ENCODE measurements around the gene HBM.
"Not testable (repeated sequence)": the region's sequence is repeated elsewhere in the genome, so short reads cannot be mapped to it uniquely, and the experiment has no call there.

Gene HBM

DNA sequence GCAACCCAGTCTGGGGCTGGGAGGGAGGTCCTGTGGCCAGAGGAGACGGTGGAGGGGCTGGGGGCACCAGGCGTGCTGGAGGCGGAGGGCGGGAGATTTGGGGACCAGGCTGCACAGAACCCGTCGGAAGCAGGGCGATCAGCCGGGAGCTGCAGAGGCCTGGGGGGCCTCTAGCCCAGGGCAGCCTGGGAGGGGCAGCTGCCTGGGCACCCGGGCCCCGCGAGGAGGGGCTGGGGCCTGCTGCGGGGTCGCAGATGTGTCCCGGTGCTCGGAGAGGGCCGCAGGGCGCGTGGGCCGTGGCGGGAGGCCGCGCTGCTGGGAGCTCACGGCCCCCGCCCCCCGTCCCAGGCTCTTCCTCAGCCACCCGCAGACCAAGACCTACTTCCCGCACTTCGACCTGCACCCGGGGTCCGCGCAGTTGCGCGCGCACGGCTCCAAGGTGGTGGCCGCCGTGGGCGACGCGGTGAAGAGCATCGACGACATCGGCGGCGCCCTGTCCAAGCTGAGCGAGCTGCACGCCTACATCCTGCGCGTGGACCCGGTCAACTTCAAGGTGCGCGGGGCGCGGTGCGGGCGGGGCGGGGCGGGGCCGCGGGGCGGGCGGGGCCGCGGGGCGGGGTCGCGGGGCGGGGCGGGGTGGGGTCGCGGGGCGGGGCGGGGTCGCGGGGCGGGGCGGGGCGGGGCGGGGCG, 1.5 kb upstream of the HBM start:
- not testable (repeated sequence) for H3K36me3 ChIP-seq (ENCODE audit: insufficient read depth); H3K27ac ChIP-seq; H2AFZ ChIP-seq (ENCODE audit: low read depth); H3K4me1 ChIP-seq (ENCODE audit: low read depth, poor library complexity, severe bottlenecking); H3K79me2 ChIP-seq (ENCODE audit: insufficient read depth, low read depth); H3K9ac ChIP-seq; H3K4me3 ChIP-seq (IDR thresholded peaks at IDR 0.05; ENCODE audit: insufficient read depth, low read depth, low read length); H4K20me1 ChIP-seq (ENCODE audit: insufficient read depth); H3K4me2 ChIP-seq
- H3K27me3 ChIP-seq (ENCODE audit: insufficient read depth, low read depth): peaks cover 67% of the 10 kb centered on the region

DNA sequence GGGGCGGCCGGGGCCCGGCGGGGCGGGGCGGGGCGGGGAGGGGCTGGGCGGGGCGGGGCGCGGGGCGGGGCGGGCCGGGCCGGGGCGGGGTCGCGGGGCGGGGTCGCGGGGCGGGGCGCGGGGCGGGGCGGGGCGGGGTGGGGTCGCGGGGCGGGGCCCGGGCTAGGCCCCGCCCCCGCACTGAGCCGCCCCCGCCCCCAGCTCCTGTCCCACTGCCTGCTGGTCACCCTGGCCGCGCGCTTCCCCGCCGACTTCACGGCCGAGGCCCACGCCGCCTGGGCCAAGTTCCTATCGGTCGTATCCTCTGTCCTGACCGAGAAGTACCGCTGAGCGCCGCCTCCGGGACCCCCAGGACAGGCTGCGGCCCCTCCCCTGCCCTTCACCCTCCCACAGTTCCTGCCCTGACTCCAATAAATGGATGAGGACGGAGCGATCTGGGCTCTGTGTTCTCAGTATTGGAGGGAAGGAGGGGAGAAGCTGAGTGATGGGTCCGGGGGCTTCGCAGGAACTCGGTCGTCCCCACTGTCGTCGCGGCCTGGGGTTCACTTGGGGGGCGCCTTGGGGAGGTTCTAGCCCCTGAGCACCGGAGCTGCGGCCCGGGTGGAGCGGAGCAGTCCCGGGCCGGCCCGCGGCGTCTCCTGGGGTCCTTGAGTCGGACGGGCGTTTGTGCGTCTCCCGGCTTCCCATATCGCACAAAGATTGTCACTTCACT, 795 bp upstream of the HBM start:
- no peak overlapping the region for H3K27ac ChIP-seq
- H3K36me3 ChIP-seq (ENCODE audit: insufficient read depth): no peaks in the 10 kb centered on the region
- TF ChIP-seq, protein P1, sequence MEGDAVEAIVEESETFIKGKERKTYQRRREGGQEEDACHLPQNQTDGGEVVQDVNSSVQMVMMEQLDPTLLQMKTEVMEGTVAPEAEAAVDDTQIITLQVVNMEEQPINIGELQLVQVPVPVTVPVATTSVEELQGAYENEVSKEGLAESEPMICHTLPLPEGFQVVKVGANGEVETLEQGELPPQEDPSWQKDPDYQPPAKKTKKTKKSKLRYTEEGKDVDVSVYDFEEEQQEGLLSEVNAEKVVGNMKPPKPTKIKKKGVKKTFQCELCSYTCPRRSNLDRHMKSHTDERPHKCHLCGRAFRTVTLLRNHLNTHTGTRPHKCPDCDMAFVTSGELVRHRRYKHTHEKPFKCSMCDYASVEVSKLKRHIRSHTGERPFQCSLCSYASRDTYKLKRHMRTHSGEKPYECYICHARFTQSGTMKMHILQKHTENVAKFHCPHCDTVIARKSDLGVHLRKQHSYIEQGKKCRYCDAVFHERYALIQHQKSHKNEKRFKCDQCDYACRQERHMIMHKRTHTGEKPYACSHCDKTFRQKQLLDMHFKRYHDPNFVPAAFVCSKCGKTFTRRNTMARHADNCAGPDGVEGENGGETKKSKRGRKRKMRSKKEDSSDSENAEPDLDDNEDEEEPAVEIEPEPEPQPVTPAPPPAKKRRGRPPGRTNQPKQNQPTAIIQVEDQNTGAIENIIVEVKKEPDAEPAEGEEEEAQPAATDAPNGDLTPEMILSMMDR (conservative IDR thresholded peaks at IDR 0.05; ENCODE audit: low read depth, low read length): no peak
- H3K4me2 ChIP-seq: no peak overlapping the region
- no peak overlapping the region for H3K9ac ChIP-seq
- H2AFZ ChIP-seq (ENCODE audit: low read depth): no peak overlapping the region
- H3K4me1 ChIP-seq (ENCODE audit: low read depth, poor library complexity, severe bottlenecking): no peaks in the 10 kb centered on the region
- H3K79me2 ChIP-seq (ENCODE audit: insufficient read depth, low read depth): no peaks in the 10 kb centered on the region
- H3K27me3 ChIP-seq (ENCODE audit: insufficient read depth, low read depth): peaks cover 63% of the 10 kb centered on the region
- H3K4me3 ChIP-seq (IDR thresholded peaks at IDR 0.05; ENCODE audit: insufficient read depth, low read depth, low read length): no peak overlapping the region
- no peaks in the 10 kb centered on the region for H4K20me1 ChIP-seq (ENCODE audit: insufficient read depth)

DNA sequence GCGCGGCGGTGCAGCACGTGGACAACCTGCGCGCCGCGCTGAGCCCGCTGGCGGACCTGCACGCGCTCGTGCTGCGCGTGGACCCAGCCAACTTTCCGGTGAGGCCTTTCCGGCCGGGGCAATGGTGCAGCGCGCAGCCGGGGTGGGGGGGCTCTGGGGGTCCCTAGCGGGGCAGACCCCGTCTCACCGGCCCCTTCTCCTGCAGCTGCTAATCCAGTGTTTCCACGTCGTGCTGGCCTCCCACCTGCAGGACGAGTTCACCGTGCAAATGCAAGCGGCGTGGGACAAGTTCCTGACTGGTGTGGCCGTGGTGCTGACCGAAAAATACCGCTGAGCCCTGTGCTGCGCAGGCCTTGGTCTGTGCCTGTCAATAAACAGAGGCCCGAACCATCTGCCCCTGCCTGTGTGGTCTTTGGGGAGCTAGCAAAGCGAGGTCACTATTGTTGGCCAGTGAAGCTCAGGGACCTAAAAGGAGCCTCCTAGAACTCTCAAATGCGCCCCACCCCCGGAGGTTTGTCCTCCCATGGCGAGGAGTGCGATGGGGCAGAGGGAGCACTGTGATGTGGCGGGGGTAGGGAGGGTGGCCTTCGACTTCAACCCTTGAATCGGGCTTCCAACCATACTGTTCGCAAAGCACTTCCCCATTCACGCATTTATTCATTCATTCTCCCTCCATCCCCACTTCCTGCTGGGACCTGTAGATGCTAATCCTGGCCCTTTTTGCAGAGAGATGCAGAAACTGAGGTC, 770 bp downstream of the HBM start:
- H4K20me1 ChIP-seq (ENCODE audit: insufficient read depth): no peaks in the 10 kb centered on the region
- no peak overlapping the region for H3K9ac ChIP-seq
- no peak overlapping the region for H3K4me3 ChIP-seq (IDR thresholded peaks at IDR 0.05; ENCODE audit: insufficient read depth, low read depth, low read length)
- no peaks in the 10 kb centered on the region for H3K4me1 ChIP-seq (ENCODE audit: low read depth, poor library complexity, severe bottlenecking)
- no peaks in the 10 kb centered on the region for H3K36me3 ChIP-seq (ENCODE audit: insufficient read depth)
- H3K27me3 ChIP-seq (ENCODE audit: insufficient read depth, low read depth): peaks cover 67% of the 10 kb centered on the region
- H3K27ac ChIP-seq: no peak overlapping the region
- H3K4me2 ChIP-seq: no peak overlapping the region
- no peaks in the 10 kb centered on the region for H3K79me2 ChIP-seq (ENCODE audit: insufficient read depth, low read depth)
- TF ChIP-seq, protein P1 (conservative IDR thresholded peaks at IDR 0.05; ENCODE audit: low read depth, low read length): no peak
- H2AFZ ChIP-seq (ENCODE audit: low read depth): no peak overlapping the region

DNA sequence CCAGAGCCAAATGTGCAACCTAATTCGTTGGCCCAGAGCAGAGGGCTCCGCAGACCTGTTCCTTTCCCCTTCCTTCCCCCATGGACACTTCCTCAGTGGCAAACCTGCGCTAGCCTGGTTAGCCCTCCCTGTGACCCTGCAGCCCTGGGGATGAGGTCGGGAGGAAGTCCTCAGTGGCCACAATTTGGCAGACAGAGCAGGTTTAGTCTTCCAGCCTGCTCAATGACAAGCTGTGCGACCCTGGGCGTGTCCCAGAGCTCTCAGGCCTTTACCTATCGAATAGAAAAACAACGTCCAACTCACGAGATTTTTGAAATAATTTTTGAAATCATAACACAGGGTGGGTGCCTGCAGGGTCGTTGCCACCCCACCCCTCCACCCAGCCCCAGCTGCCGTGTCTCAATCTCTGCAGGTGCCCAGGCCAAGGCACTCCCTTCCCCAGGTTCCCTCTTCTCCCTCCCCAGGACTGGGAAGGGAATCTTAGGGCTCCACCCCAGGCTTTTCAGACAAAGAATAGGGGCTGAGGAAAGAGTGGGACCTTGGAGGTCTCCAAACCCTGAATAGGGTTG, 1.4 kb downstream of the HBM start:
- Histone ChIP-seq H4K20me1 (ENCODE audit: insufficient read depth) (no peaks in the 10 kb centered on the region), H3K9ac (no peak overlapping the region), H2AFZ (ENCODE audit: low read depth) (no peak overlapping the region), H3K79me2 (ENCODE audit: insufficient read depth, low read depth) (no peaks in the 10 kb centered on the region), H3K36me3 (ENCODE audit: insufficient read depth) (no peaks in the 10 kb centered on the region), H3K4me1 (ENCODE audit: low read depth, poor library complexity, severe bottlenecking) (no peaks in the 10 kb centered on the region), H3K27me3 (ENCODE audit: insufficient read depth, low read depth) (peaks cover 63% of the 10 kb centered on the region), H3K4me3 (IDR thresholded peaks at IDR 0.05; ENCODE audit: insufficient read depth, low read depth, low read length) (no peak overlapping the region), H3K4me2 (no peak overlapping the region), H3K27ac (no peak overlapping the region)
- TF ChIP-seq, protein P1 (conservative IDR thresholded peaks at IDR 0.05; ENCODE audit: low read depth, low read length): no peak
